ENCODE data around the gene PRSS56. TPM values are rescaled to one million over a fixed set of nuclear protein-coding genes. Genes with fewer than 3 reads are reported as not detected.
A peak's percentile ranks its signal among the peaks of the same experiment; 100 is the strongest.

PRSS56 gene
- total and polyA plus RNA-seq, 2 of the 8 experiments (the other 6 are each of a cell fraction or from before 2014, with no cell fraction given) = 0.03 TPM; not detected in 1

DNA sequence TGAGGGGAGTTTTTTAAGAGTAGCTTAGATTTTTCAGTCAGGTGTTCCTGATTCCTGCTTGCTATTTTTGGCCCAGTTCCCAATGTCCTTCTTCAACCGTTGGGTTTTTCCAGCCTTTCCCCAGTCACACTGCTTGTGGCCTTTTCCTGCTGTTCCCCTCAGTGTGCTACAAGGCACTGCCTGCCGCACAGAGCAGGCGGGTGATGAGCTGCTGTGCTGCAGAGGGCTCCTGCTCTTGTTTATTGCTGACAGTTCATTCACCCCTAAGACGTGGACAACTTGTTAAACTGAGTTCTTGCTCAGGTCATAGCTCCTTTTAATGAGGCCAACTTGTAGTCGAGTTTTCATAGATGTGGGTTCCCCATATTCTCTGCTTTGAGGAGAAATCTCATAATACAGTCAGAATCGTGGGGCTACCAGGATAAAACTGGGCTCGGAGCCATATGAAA lies 50.9 kb downstream of the PRSS56 start:
- H3K79me1 ChIP-seq (ENCODE audit: low read depth, low read length) = no peaks in the 10 kb centered on the region; the same call in 1 of the 2 replicates
- H3K27me3 ChIP-seq (replicated peaks in 1 of 4; ENCODE audit: control insufficient read depth in 3 of 4, extremely low read depth in 1 of 4, insufficient read depth in 3 of 4, low read length in 3 of 4) = no peaks in the 10 kb centered on the region
- peaks cover 0 to 8% of the 10 kb centered on the region in 2 experiments for H4K20me1 ChIP-seq (replicated peaks in 1 of 2; ENCODE audit: control insufficient read depth in 1 of 2, insufficient read depth in 2 of 2, low read length in 2 of 2)
- no peak overlapping the region for H3K4me3 ChIP-seq (ENCODE audit: extremely low read depth in 1 of 4, insufficient read depth in 2 of 4, low read depth in 3 of 4, low read length in 4 of 4)
- no peak overlapping the region for H2BK15ac ChIP-seq (ENCODE audit: low read length)
- H3K79me2 ChIP-seq (ENCODE audit: control insufficient read depth in 1 of 2, insufficient read depth in 2 of 2, low read length in 2 of 2) = no peaks in the 10 kb centered on the region
- no peak overlapping the region for H4K5ac ChIP-seq (ENCODE audit: insufficient read length, low read depth, low read length)
- H2BK12ac ChIP-seq (ENCODE audit: low read depth, low read length) = no peak overlapping the region
- ChIA-PET CTCF (ENCODE audit: partially characterized antibody) (interaction anchor here (1.1 kb wide), 1 partner anchor 33 kb away, joined by 3 read pairs; no protein-coding TSS in a partner anchor), POLR2A (ENCODE audit: partially characterized antibody) (interaction anchor here (0.6 to 1.8 kb wide), 5 partner anchors 8 to 124 kb away, joined by 3 to 6 read pairs (median 4); no protein-coding TSS in a partner anchor)
- no peak overlapping the region for H3K9ac ChIP-seq (replicated peaks in 1 of 4; ENCODE audit: extremely low read depth in 1 of 4, low read depth in 3 of 4, low read length in 3 of 4)
- no peak overlapping the region for H2BK120ac ChIP-seq (replicated peaks; ENCODE audit: low read depth, low read length)
- H3K56ac ChIP-seq (replicated peaks; ENCODE audit: insufficient read length, low read depth, low read length) = no peak overlapping the region
- no peak overlapping the region for H2BK20ac ChIP-seq (ENCODE audit: low read length)
- WGBS, 2 experiments (ENCODE audit: extremely low coverage in 1 of 2, insufficient coverage in 1 of 2, insufficient read length in 1 of 2, insufficient replicate concordance in 2 of 2, low coverage in 1 of 2, low lambda C conversion rate in 2 of 2, missing lambda C conversion rate in 1 of 2) = 86% methylated on average over 7 of the region's 7 CpGs; no CpG with 5 or more reads in 1 of the 2 experiments
- H2AFZ ChIP-seq (ENCODE audit: low read length) = no peak overlapping the region
- no peak overlapping the region for H3K23ac ChIP-seq (ENCODE audit: insufficient read length)
- H2AK5ac ChIP-seq (ENCODE audit: low read depth, low read length) = no peak overlapping the region
- no peak overlapping the region for H4K8ac ChIP-seq (ENCODE audit: extremely low read depth, insufficient read depth, low read length)
- H3K9me3 ChIP-seq (ENCODE audit: insufficient read depth in 2 of 2, low read depth in 1 of 2, low read length in 1 of 2) = no peaks in the 10 kb centered on the region
- no peak overlapping the region for H2BK5ac ChIP-seq (ENCODE audit: low read depth, low read length)
- no peak for DNase-seq (ENCODE audit: low read depth in 1 of 2, low spot score in 2 of 2)
- H3K27ac ChIP-seq (ENCODE audit: low read depth, low read length) = no peak overlapping the region
- H3K36me3 ChIP-seq (ENCODE audit: control insufficient read depth in 2 of 4, insufficient read depth in 4 of 4, low read length in 3 of 4) = peaks cover 9 to 62% (median 45%) of the 10 kb centered on the region in 4 experiments; a peak in 7 of 8 replicates
- peak; percentile 7 for FAIRE-seq
- no peak overlapping the region for H3K14ac ChIP-seq (ENCODE audit: insufficient read length)
- H3K18ac ChIP-seq (ENCODE audit: extremely low read depth, low read length) = no peak overlapping the region
- no peaks in the 10 kb centered on the region for H3K23me2 ChIP-seq (ENCODE audit: low read depth, low read length)
- H3K4ac ChIP-seq (replicated peaks; ENCODE audit: insufficient read length, low read depth, low read length) = no peak overlapping the region
- H4K91ac ChIP-seq (replicated peaks; ENCODE audit: insufficient read length, low read length) = no peak overlapping the region
- H3K4me2 ChIP-seq (ENCODE audit: insufficient read depth in 1 of 2, low read depth in 2 of 2, low read length in 2 of 2) = no peak overlapping the region
- no peaks in the 10 kb centered on the region for H3K4me1 ChIP-seq (replicated peaks in 1 of 4; ENCODE audit: control insufficient read depth in 3 of 4, insufficient read depth in 4 of 4, low read length in 3 of 4)
- TF ChIP-seq TCF12 (IDR thresholded peaks at IDR 0.05; ENCODE audit: low read depth, low read length) (no peak), BRCA1 (IDR thresholded peaks at IDR 0.05; ENCODE audit: low read depth, low read length) (no peak), NANOG (IDR thresholded peaks at IDR 0.05; ENCODE audit: insufficient read depth, low read depth, low read length, poor library complexity, severe bottlenecking) (no peak), RFX5 (IDR thresholded peaks at IDR 0.05; ENCODE audit: borderline replicate concordance, low read depth, low read length) (no peak), MAFK (IDR thresholded peaks at IDR 0.05; ENCODE audit: low read depth, low read length) (no peak), EZH2 (IDR thresholded peaks at IDR 0.05; ENCODE audit: low read depth, low read length, severe bottlenecking) (no peak), GABPA (IDR thresholded peaks at IDR 0.05; ENCODE audit: borderline replicate concordance, insufficient read depth, low read length) (no peak), RBBP5 (IDR thresholded peaks at IDR 0.05; ENCODE audit: borderline replicate concordance, low read depth, low read length) (no peak), SIN3A (conservative IDR thresholded peaks at IDR 0.05 in 1 of 2, IDR thresholded peaks at IDR 0.05 in 1 of 2; ENCODE audit: low read depth in 1 of 2, low read length in 2 of 2) (no peak), SP1 (IDR thresholded peaks at IDR 0.05; ENCODE audit: low read depth, low read length) (no peak), HDAC6 (IDR thresholded peaks at IDR 0.05; ENCODE audit: low read depth, low read length) (no peak), EP300 (IDR thresholded peaks at IDR 0.05; ENCODE audit: borderline replicate concordance in 1 of 2, low read depth in 2 of 2, low read length in 2 of 2) (no peak)
- TF ChIP-seq, protein P1, sequence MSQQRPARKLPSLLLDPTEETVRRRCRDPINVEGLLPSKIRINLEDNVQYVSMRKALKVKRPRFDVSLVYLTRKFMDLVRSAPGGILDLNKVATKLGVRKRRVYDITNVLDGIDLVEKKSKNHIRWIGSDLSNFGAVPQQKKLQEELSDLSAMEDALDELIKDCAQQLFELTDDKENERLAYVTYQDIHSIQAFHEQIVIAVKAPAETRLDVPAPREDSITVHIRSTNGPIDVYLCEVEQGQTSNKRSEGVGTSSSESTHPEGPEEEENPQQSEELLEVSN (IDR thresholded peaks at IDR 0.05) = no peak

Data from H1 (cell line).